Tibial artery (tissue), 4 donors: ENCODE measurements around the gene MARK4.

Source experiments
- DNase-seq, 2 donors: peaks; one replicate each; pipeline ENCODE4 v3.0.0-alpha.2; 2019
- H3K27ac ChIP-seq, 2 donors: fragments of 200-600 bp; sonication (generic) in 1 of 2; 1 replicate in 1 of 2; 2 replicates in 1 of 2; pipeline ENCODE4 v1.5.1; 2018 to 2019; ENCODE audit warnings: mild to moderate bottlenecking in 1 of 2
- H3K27me3 ChIP-seq, 2 donors: fragments of 200-600 bp; sonication (generic) in 1 of 2; one replicate each; pipeline versions ENCODE4 v1.5.1 to v1.6.0; 2016 to 2019
- H3K36me3 ChIP-seq, 3 donors: fragments of 200-600 bp; sonication (generic) in 2 of 3; one replicate each; pipeline ENCODE4 v1.5.1; 2016 to 2019; ENCODE audit warnings: mild to moderate bottlenecking in 2 of 3
- H3K4me1 ChIP-seq, 4 donors: fragments of 200-600 bp; sonication (generic) in 2 of 4; 1 replicate in 3 of 4; 2 replicates in 1 of 4; pipeline ENCODE4 v1.5.1; 2016 to 2019
- H3K4me3 ChIP-seq, 2 donors: fragments of 200-600 bp; sonication (generic) in 1 of 2; 1 replicate in 1 of 2; 2 replicates in 1 of 2; pipeline ENCODE4 v1.5.1; 2018 to 2019; ENCODE audit warnings: mild to moderate bottlenecking in 2 of 2
- H3K9me3 ChIP-seq, 3 donors: fragments of 200-600 bp; sonication (generic) in 1 of 3; one replicate each; pipeline ENCODE4 v1.5.1; 2016 to 2019
- intact Hi-C: fragments of 100-400 bp; cut with DNase I; formaldehyde crosslinking; loops from one replicate; pipeline ENCODE4 v1.15.0; 2023; ENCODE audit warnings: low total_unique reads
- TF ChIP-seq, protein P1 (sequence below), 2 experiments: fragments of 200-600 bp in 1 of 2; fragments of 450-650 bp in 1 of 2; IDR thresholded peaks; one replicate each; pipeline ENCODE4 v1.5.1; 2017 to 2019; ENCODE audit warnings: antibody characterized with exemption in 2 of 2, mild to moderate bottlenecking in 1 of 2, moderate library complexity in 1 of 2

Gene MARK4

DNA sequence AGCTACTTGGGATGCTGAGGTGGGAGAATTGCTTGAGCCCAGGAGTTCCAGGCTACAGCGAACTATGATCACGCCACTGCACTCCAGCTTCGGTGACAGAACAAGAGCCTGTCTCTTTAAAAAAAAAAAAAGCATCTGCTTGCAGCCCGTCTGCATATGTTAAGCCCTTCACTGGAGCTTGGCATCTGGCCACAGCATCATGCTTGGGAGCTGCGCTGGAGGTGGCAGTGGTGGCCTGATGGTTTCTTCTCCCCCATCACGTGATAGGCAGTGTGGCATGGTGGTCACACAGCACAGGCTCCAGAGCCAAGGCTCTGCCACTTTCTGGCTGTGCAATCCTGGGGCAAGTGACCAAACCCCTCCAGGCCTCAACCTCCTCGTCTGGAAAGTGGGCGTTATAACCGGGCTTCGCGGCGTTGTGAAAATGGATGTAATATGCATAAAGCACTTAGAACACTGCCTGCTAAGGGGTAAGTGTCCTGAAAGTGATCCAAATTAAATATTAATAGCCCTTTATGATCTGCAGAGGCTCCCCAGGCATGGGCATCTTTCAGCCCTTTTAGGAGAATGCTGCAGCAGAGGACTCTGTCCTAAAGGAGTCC lies 24.4 kb downstream of the MARK4 start:
- TF ChIP-seq, protein P1, sequence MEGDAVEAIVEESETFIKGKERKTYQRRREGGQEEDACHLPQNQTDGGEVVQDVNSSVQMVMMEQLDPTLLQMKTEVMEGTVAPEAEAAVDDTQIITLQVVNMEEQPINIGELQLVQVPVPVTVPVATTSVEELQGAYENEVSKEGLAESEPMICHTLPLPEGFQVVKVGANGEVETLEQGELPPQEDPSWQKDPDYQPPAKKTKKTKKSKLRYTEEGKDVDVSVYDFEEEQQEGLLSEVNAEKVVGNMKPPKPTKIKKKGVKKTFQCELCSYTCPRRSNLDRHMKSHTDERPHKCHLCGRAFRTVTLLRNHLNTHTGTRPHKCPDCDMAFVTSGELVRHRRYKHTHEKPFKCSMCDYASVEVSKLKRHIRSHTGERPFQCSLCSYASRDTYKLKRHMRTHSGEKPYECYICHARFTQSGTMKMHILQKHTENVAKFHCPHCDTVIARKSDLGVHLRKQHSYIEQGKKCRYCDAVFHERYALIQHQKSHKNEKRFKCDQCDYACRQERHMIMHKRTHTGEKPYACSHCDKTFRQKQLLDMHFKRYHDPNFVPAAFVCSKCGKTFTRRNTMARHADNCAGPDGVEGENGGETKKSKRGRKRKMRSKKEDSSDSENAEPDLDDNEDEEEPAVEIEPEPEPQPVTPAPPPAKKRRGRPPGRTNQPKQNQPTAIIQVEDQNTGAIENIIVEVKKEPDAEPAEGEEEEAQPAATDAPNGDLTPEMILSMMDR (IDR thresholded peaks at IDR 0.05), result no peak
- Histone ChIP-seq H3K27ac (no peak overlapping the region), H3K4me1 (no peaks in the 10 kb centered on the region), H3K9me3 (no peaks in the 10 kb centered on the region), H3K27me3 (no peaks in the 10 kb centered on the region), H3K4me3 (no peak overlapping the region), H3K36me3 (peaks cover 42 to 96% (median 88%) of the 10 kb centered on the region in 3 donors)
- intact Hi-C loops, result no loop called here
- DNase-seq, result no peak

DNA sequence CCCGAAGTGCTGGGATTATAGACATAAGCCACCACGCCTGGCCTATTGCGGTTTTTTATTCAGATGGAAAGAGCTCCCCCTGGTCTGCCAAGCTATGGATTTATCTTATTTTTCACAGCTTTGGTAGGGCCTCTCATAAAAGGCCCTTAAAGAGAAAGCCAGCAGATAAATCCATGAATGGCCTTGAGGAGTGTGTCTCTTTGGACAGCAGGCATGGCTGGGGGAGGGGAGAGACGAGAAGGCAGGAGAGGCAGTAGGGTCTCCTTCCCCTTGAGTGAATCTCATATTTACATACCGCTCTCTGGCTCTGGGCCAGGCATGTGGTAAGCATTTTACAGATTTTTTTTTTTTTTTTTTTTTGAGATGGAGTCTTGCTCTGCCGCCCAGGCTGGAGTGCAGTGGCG lies 25.2 kb downstream of the MARK4 start:
- Histone ChIP-seq H3K9me3 (no peaks in the 10 kb centered on the region), H3K36me3 (peaks cover 40 to 99% (median 90%) of the 10 kb centered on the region in 3 donors), H3K4me3 (no peak overlapping the region), H3K4me1 (no peaks in the 10 kb centered on the region), H3K27ac (no peak overlapping the region), H3K27me3 (no peaks in the 10 kb centered on the region)
- no peak for DNase-seq
- intact Hi-C loops, result no loop called here
- TF ChIP-seq, protein P1 (IDR thresholded peaks at IDR 0.05), result no peak

DNA sequence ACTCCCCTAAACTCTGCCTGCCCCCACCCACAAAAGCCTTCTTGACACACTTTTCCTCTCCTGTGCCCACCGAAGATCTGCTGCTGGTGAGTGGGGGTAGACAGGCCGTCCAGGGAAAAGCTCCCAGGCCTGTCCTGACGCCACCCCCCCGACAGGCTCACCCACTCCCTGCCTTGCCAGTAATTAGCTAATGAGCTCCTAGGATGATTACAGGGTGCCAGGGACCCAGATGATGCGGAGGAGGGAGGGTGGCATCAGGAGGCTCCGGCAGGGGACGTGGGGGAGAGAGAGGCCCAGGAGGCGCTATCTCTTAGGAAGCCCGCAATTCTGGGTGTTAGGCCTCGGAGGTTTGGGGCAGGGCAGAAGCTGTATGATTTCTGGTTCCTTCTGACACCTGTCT lies 27.0 kb downstream of the MARK4 start:
- Histone ChIP-seq H3K36me3 (peaks cover 42 to 99% (median 86%) of the 10 kb centered on the region in 3 donors), H3K27ac (no peak overlapping the region), H3K27me3 (no peaks in the 10 kb centered on the region), H3K4me3 (no peak overlapping the region), H3K9me3 (no peaks in the 10 kb centered on the region), H3K4me1 (no peaks in the 10 kb centered on the region)
- intact Hi-C loops, result no loop called here
- DNase-seq, result no peak
- TF ChIP-seq, protein P1 (IDR thresholded peaks at IDR 0.05), result no peak

DNA sequence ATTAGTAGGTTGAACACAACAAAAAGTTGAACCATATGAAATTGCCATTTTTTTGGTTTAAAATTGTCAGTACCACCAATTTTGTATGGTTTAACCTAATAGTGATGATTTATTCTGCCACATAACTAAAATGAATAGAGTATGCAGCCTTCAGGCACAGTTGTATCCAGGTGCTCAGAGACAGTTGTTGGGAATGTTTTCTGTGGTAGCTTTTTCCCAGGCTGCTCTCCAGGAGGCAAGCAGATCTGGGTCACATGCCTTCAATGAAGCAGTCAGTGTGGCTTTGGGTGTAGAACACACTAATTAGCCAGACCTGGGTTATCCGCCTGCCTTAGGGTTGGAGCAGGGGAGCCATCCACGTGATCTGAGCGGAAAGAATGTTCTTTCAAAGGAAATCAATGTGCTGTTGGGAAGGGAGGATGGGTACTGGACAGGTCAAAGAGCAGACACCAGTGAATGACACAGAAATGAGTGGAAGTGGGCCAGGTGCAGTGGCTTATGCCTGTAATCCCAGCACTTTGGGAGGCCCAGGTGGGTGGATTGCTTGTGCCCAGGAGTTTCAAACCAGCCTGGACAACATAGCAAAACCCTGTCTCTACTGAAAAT lies 28.6 kb downstream of the MARK4 start:
- no peaks in the 10 kb centered on the region for H3K27me3 ChIP-seq
- H3K27ac ChIP-seq, result no peak overlapping the region
- TF ChIP-seq, protein P1 (IDR thresholded peaks at IDR 0.05), result no peak
- DNase-seq, result no peak
- H3K36me3 ChIP-seq, result peaks cover 39 to 97% (median 78%) of the 10 kb centered on the region in 3 donors
- H3K4me1 ChIP-seq, result no peaks in the 10 kb centered on the region
- H3K4me3 ChIP-seq, result no peak overlapping the region
- H3K9me3 ChIP-seq, result no peaks in the 10 kb centered on the region
- intact Hi-C loops, result no loop called here

DNA sequence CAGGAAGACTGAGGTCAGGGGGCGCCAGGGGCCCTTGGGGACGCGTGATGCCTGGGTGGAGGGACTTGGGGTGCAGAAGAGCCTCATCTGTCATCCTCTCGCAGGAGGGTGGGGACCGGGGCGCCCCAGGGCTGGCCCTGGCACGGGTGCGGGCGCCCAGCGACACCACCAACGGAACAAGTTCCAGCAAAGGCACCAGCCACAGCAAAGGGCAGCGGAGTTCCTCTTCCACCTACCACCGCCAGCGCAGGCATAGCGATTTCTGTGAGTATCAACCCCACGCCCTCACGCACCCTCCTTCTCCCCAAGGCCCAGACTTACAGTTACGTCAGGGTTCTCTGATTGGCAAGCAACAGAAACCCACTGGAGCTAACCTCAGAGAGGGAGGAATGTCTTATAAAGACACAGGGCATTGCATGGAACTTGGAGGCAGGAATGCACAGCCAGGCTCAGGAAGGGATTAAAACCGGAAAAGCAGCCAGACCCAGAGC lies 29.4 kb downstream of the MARK4 start:
- intact Hi-C loops, result no loop called here
- no peak for DNase-seq
- Histone ChIP-seq H3K4me1 (no peaks in the 10 kb centered on the region), H3K9me3 (no peaks in the 10 kb centered on the region), H3K4me3 (no peak overlapping the region), H3K27ac (no peak overlapping the region), H3K27me3 (no peaks in the 10 kb centered on the region), H3K36me3 (peaks cover 39 to 94% (median 78%) of the 10 kb centered on the region in 3 donors)
- TF ChIP-seq, protein P1 (IDR thresholded peaks at IDR 0.05), result no peak
